Trophoblast cell (in vitro differentiated cells and primary cell): ENCODE results near the gene RGS9.
"Not testable (repeated sequence)": the region's sequence is repeated elsewhere in the genome, so short reads cannot be mapped to it uniquely, and the experiment has no call there.

Experiments used
- DNase-seq, 2 donors: peaks; one replicate each; pipeline ENCODE4 v3.0.0-alpha.2; 2016
- H2AFZ ChIP-seq: 2 replicates; pipeline ENCODE4 v1.6.1; 2013; ENCODE audit warnings: low read length, moderate library complexity, mild to moderate bottlenecking; ENCODE audit not compliant: insufficient read depth, poor library complexity
- H2AK5ac ChIP-seq: 2 replicates; pipeline ENCODE4 v1.6.1; 2013; ENCODE audit warnings: mild to moderate bottlenecking, low read length
- H2BK120ac ChIP-seq: 2 replicates; pipeline ENCODE4 v1.6.1; 2013; ENCODE audit warnings: low read length, mild to moderate bottlenecking, moderate library complexity; ENCODE audit not compliant: insufficient read depth, poor library complexity
- H2BK12ac ChIP-seq: 2 replicates; pipeline ENCODE4 v1.6.1; 2013; ENCODE audit warnings: mild to moderate bottlenecking, low read length, moderate library complexity
- H2BK5ac ChIP-seq: 2 replicates; pipeline ENCODE4 v1.6.1; 2013; ENCODE audit warnings: low read length, low read depth, moderate library complexity, mild to moderate bottlenecking; ENCODE audit not compliant: poor library complexity
- H3K14ac ChIP-seq: 2 replicates; pipeline ENCODE4 v1.6.1; 2013; ENCODE audit warnings: mild to moderate bottlenecking, low read length
- H3K18ac ChIP-seq: 2 replicates; pipeline ENCODE4 v1.6.1; 2013; ENCODE audit warnings: mild to moderate bottlenecking, low read length
- H3K23ac ChIP-seq: 2 replicates; pipeline ENCODE4 v1.6.1; 2013; ENCODE audit warnings: low read length
- H3K27ac ChIP-seq: 2 replicates; pipeline ENCODE4 v1.5.1; 2013; ENCODE audit warnings: low read depth, mild to moderate bottlenecking, inconsistent platforms, low read length, moderate library complexity
- H3K27me3 ChIP-seq: 2 replicates; pipeline ENCODE4 v1.6.1; 2013; ENCODE audit warnings: inconsistent platforms, mild to moderate bottlenecking, low read length, moderate library complexity; ENCODE audit not compliant: insufficient read depth
- H3K36me3 ChIP-seq, 2 experiments: 1 replicate in 1 of 2; 2 replicates in 1 of 2; pipeline ENCODE4 v1.6.1; 2013; ENCODE audit warnings: low read length in 2 of 2, mild to moderate bottlenecking in 2 of 2, moderate library complexity in 1 of 2; ENCODE audit not compliant: insufficient read depth in 2 of 2, control insufficient read depth in 1 of 2
- H3K4ac ChIP-seq: 2 replicates; pipeline ENCODE4 v1.6.1; 2013; ENCODE audit warnings: low read depth, mild to moderate bottlenecking, low read length, moderate library complexity
- H3K4me1 ChIP-seq, 2 experiments: 1 replicate in 1 of 2; 2 replicates in 1 of 2; pipeline ENCODE4 v1.6.1; 2013; ENCODE audit warnings: low read length in 2 of 2, mild to moderate bottlenecking in 2 of 2, moderate library complexity in 1 of 2; ENCODE audit not compliant: insufficient read depth in 2 of 2, control insufficient read depth in 1 of 2
- H3K4me2 ChIP-seq: 2 replicates; pipeline ENCODE4 v1.6.1; 2013; ENCODE audit warnings: inconsistent platforms, mild to moderate bottlenecking, low read length, moderate library complexity
- H3K4me3 ChIP-seq: 2 replicates; pipeline ENCODE4 v1.5.1; 2013; ENCODE audit warnings: mild to moderate bottlenecking, low read depth, low read length, inconsistent platforms
- H3K79me1 ChIP-seq: one replicate; pipeline ENCODE4 v1.6.1; 2013; ENCODE audit warnings: low read length
- H3K79me2 ChIP-seq: 2 replicates; pipeline ENCODE4 v1.6.1; 2013; ENCODE audit warnings: low read length, mild to moderate bottlenecking; ENCODE audit not compliant: control insufficient read depth, insufficient read depth, poor library complexity
- H3K9ac ChIP-seq: 2 replicates; pipeline ENCODE4 v1.6.1; 2013; ENCODE audit warnings: mild to moderate bottlenecking, low read length
- H3K9me3 ChIP-seq: 2 replicates; pipeline ENCODE4 v1.6.1; 2013; ENCODE audit warnings: low read depth, mild to moderate bottlenecking, control low read depth, inconsistent platforms, low read length; ENCODE audit not compliant: insufficient read depth
- H4K12ac ChIP-seq: 2 replicates; pipeline ENCODE4 v1.6.1; 2013; ENCODE audit warnings: low read depth, mild to moderate bottlenecking, low read length, moderate library complexity
- H4K8ac ChIP-seq: 2 replicates; pipeline ENCODE4 v1.6.1; 2013; ENCODE audit warnings: low read depth, mild to moderate bottlenecking, low read length, moderate library complexity
- H4K91ac ChIP-seq: one replicate; pipeline ENCODE4 v1.6.1; 2013; ENCODE audit warnings: low read depth, mild to moderate bottlenecking, low read length, moderate library complexity
- WGBS: extraction: QIAGEN DNeasy Blood & Tissue Kit; methylation state at CpG from one replicate; pipeline ENCODE4 v1.1.7; 2013; ENCODE audit warnings: missing lambda C conversion rate; ENCODE audit not compliant: insufficient read length, insufficient coverage; ENCODE audit errors: extremely low coverage; 5-methylcytosine and 5-hydroxymethylcytosine counted together

Gene RGS9

DNA sequence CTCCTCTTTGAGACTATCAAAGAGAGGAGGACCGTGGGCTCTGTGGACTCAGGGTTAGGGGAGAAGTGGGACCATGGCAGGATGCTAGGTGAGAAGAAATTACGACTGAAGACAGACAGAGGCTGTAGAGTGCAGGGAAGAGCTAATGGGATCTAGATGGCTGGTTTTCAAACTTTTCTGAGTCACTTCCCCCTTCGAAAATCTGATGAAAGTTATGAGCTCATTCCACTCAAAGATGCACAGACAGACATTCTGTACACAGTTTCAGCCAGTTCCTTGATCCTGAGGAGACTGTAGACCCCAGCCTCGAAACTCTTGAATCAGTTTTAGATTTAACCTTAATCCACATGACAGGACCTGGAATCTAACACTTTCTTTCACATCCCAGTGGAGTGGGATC lies 40.7 kb downstream of the RGS9 start:
- Histone ChIP-seq H3K79me2 (no peaks in the 10 kb centered on the region), H3K27me3 (no peaks in the 10 kb centered on the region), H2AFZ (no peak overlapping the region), H4K12ac (no peak overlapping the region), H3K27ac (no peak overlapping the region), H3K79me1 (peaks cover 5% of the 10 kb centered on the region), H3K4me1 (no peaks in the 10 kb centered on the region), H3K18ac (no peak overlapping the region), H2BK5ac (no peak overlapping the region), H4K8ac (no peak overlapping the region), H2BK120ac (no peak overlapping the region), H3K9ac (no peak overlapping the region), H2BK12ac (no peak overlapping the region), H3K36me3 (no peaks in the 10 kb centered on the region), H3K4me3 (no peak overlapping the region), H4K91ac (no peak overlapping the region), H2AK5ac (no peak overlapping the region), H3K4me2 (no peak overlapping the region), H3K14ac (no peak overlapping the region), H3K23ac (no peak overlapping the region), H3K4ac (no peak overlapping the region), H3K9me3 (peaks cover 3% of the 10 kb centered on the region)
- DNase-seq = no peak
- WGBS = no CpG with 5 or more reads among the region's 4 CpGs

DNA sequence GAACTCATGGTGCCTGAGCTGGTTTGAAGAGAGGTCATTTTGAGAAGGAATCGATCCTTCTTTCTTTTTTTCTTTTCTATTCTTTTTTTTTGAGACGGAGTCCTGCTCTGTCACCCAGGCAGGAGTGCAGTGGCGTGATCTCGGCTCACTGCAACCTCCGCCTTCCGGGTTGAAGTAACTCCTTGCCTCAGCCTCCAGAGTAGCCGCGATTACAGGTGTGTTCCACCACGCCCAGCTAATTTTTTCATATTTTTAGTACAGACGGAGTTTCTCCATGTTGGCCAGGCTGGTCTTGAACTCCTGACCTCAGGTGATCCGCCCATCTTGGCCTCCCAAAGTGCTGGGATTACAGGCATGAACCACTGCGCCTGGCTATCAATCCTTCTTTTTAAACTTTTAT lies 43.1 kb downstream of the RGS9 start:
- not testable (repeated sequence) for H2BK120ac ChIP-seq, H3K23ac ChIP-seq, H2BK12ac ChIP-seq, H3K9ac ChIP-seq, H2BK5ac ChIP-seq, H3K14ac ChIP-seq, DNase-seq, H3K18ac ChIP-seq, H4K8ac ChIP-seq, H3K4me1 ChIP-seq, H3K27me3 ChIP-seq, H4K12ac ChIP-seq, H3K9me3 ChIP-seq, H3K4ac ChIP-seq, H3K79me2 ChIP-seq, H2AK5ac ChIP-seq, H3K36me3 ChIP-seq, H4K91ac ChIP-seq, H3K4me2 ChIP-seq, H2AFZ ChIP-seq, H3K4me3 ChIP-seq, H3K79me1 ChIP-seq, H3K27ac ChIP-seq
- no CpG with 5 or more reads among the region's 12 CpGs for WGBS

DNA sequence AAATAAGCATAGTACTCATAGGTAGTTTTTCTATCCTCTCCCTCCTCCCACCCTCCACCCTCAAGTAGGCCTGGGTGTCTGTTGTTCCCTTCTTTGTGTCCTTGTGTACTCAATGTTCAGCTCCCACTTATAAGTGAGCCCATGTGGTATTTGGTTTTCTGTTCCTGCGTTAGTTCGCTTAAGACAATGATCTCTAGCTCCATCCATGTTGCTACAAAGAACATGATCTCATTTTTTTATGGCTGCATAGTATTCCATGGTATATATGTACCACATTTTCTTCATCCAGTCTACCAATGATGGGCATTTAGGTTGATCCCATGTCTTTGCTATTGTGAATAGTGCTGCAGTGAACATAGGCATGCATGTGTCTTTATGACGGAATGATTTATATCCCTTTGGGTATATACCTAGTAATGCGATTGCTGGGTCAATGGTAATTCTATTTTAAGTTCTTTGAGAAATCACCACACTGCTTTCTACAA lies 43.6 kb downstream of the RGS9 start:
- H3K27me3 ChIP-seq, H3K27ac ChIP-seq, H4K91ac ChIP-seq, H3K9ac ChIP-seq, H3K14ac ChIP-seq, H4K8ac ChIP-seq, H2BK12ac ChIP-seq, H3K79me1 ChIP-seq, H3K4ac ChIP-seq, H3K36me3 ChIP-seq, H3K79me2 ChIP-seq, H3K4me1 ChIP-seq, DNase-seq, H4K12ac ChIP-seq, H2BK120ac ChIP-seq, H2AK5ac ChIP-seq, H3K23ac ChIP-seq, H3K4me2 ChIP-seq, H2AFZ ChIP-seq, H3K4me3 ChIP-seq, H3K9me3 ChIP-seq, H2BK5ac ChIP-seq, H3K18ac ChIP-seq: not testable (repeated sequence)
- no CpG with 5 or more reads among the region's 4 CpGs for WGBS

DNA sequence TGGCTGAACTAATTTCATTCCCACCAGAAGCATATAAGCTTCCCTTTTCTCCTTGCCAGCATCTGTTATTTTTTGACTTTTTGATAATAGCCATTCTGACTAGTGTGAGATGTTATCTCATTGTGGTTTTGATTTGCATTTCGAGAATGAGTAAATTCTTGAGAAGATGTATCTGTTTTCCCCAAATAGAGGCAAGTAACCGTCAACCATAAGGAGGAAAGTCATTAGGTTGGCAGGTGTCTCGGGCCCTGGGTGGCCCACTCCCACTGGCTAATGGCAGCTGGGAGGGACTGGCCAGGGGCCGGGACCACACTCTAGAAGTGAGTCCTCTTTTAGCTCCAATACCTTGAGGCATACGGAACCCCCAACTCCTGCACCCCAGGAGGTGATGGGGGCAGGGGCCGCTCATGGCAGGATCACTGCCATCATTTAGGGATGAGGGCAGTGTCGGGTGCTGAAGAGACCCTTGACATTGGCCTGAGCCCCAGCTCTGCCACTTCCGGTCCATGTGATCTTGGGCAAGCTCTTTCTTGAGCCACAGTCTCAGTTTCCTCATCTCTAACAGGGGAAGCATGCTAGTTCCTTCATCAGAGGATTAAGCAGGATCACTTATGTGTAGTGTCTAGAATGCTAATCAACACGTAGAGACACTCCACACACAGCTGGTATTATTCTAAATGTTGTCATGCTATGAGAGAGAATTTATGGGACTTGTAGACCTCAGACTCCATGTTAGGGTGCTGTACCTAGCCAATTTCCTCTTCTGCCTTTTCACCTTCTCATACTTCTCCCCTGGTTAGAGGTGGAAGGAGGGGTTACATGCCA lies 44.3 kb downstream of the RGS9 start:
- H2BK12ac ChIP-seq = no peak overlapping the region
- H2BK5ac ChIP-seq = no peak overlapping the region
- H3K9ac ChIP-seq = no peak overlapping the region
- no peak overlapping the region for H3K4me3 ChIP-seq
- no peak overlapping the region for H3K23ac ChIP-seq
- H3K4ac ChIP-seq = no peak overlapping the region
- H3K4me1 ChIP-seq = peaks cover 4 to 11% of the 10 kb centered on the region in 2 experiments
- no peaks in the 10 kb centered on the region for H3K79me2 ChIP-seq
- no peak overlapping the region for H3K14ac ChIP-seq
- H4K8ac ChIP-seq = no peak overlapping the region
- no peak overlapping the region for H3K27ac ChIP-seq
- no peak overlapping the region for H4K12ac ChIP-seq
- no peak overlapping the region for H4K91ac ChIP-seq
- no peaks in the 10 kb centered on the region for H3K27me3 ChIP-seq
- peaks cover 6% of the 10 kb centered on the region for H3K79me1 ChIP-seq
- no peak overlapping the region for H2BK120ac ChIP-seq
- no peak overlapping the region for H3K4me2 ChIP-seq
- no peak for DNase-seq
- no peak overlapping the region for H2AK5ac ChIP-seq
- peaks cover 3% of the 10 kb centered on the region for H3K9me3 ChIP-seq
- no peak overlapping the region for H2AFZ ChIP-seq
- no peak overlapping the region for H3K18ac ChIP-seq
- WGBS = no CpG with 5 or more reads among the region's 9 CpGs
- no peaks in the 10 kb centered on the region for H3K36me3 ChIP-seq
